GM12872 (cell line): ENCODE data around the gene CAMKK2.

Experiments used
- TF ChIP-seq, protein P1 (sequence below): IDR thresholded peaks from 3 replicates; pipeline ENCODE4 v1.5.1; 2011; ENCODE audit warnings: low read depth, mild to moderate bottlenecking, low read length, moderate library complexity; ENCODE audit not compliant: insufficient read depth

The CAMKK2 gene

DNA sequence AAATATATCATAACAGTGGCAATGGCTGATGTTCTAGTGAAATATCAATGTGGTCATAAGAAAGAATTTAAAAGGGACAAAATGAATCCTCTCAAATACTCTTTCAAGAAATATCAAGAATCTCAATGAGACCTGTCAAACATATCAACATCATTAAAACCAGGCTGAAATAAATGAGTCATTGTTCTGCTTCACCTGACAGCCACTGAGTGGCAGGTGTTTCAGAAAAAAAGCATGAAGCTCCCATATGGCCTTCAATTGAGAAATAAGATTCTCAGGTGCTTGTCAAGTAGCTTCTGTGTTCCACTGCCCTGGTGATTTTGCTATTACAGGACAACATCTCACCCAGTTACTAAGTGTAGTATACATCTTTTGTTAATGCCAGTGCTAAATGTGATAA is 34.2 kb upstream of the CAMKK2 start:
- TF ChIP-seq, protein P1, sequence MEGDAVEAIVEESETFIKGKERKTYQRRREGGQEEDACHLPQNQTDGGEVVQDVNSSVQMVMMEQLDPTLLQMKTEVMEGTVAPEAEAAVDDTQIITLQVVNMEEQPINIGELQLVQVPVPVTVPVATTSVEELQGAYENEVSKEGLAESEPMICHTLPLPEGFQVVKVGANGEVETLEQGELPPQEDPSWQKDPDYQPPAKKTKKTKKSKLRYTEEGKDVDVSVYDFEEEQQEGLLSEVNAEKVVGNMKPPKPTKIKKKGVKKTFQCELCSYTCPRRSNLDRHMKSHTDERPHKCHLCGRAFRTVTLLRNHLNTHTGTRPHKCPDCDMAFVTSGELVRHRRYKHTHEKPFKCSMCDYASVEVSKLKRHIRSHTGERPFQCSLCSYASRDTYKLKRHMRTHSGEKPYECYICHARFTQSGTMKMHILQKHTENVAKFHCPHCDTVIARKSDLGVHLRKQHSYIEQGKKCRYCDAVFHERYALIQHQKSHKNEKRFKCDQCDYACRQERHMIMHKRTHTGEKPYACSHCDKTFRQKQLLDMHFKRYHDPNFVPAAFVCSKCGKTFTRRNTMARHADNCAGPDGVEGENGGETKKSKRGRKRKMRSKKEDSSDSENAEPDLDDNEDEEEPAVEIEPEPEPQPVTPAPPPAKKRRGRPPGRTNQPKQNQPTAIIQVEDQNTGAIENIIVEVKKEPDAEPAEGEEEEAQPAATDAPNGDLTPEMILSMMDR: no peak

DNA sequence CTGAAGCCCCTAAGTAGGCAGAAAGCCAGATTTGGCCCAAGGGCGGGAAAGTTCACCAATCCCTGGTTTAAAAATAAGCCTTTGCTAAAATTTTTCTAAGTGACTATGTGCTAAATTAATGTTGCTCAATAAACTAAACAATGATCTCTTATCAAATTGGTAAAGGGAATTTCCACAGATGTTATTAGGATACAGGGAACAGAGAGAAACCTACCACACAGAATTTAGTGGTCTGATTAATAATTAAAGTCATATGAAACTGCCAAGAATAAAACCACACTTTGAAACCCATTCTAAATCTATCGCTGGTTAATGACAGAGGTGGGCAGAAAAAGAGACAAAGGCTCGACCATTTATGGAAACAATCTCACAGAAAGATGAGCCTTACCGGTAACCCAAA is 33.7 kb upstream of the CAMKK2 start:
- TF ChIP-seq, protein P1: no peak

DNA sequence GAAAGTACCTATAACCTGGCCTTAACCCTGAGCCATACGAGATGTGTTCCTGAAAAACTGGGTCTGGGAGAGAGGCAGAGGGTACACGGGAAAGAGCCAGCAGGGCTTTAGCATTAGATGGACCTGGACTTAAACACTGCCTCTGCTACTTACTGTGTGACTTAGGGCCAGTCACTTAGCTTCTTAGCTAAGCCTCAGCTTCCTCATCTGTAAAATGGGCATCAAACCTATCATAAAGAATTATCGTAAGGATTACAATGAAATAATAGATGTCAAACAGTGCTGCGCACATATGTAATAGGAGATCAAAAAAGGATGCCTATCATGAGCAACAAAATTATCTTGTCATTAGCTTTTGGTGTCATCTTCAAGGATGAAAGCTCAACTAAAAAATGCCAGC is 32.1 kb upstream of the CAMKK2 start:
- TF ChIP-seq, protein P1: no peak

DNA sequence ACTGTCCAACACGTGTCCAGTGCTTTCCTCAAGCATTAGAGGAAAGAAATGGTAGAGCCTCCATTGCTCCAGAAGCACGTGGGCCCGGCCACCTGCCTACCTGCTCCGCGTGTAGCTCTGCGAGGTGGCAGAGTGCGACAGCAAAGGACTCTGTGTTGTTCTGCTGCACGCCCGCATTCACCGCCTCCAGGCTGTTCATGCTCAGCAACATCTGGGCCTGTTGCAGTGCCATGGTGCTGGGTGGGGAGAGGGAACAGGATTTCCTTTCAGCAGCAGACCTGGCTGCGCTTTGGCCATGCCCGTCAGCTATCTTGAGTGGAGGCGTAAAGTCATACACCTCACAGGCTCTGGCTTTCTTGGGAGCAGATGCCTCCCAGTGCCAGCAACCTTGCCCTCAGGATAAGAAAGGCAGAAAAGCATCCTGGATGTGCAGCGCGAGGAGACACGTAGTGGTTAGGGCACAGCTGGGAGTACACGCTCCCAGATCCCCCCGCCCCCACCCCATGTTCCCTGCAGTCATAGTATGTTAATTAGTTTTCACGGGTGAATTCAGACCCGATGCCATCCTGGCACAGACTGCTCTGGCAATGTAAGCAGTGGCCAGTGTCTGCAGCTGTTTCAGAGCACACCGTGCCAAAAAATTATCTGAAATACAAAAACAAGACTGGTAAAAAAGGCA is 30.6 kb upstream of the CAMKK2 start:
- TF ChIP-seq, protein P1: no peak

DNA sequence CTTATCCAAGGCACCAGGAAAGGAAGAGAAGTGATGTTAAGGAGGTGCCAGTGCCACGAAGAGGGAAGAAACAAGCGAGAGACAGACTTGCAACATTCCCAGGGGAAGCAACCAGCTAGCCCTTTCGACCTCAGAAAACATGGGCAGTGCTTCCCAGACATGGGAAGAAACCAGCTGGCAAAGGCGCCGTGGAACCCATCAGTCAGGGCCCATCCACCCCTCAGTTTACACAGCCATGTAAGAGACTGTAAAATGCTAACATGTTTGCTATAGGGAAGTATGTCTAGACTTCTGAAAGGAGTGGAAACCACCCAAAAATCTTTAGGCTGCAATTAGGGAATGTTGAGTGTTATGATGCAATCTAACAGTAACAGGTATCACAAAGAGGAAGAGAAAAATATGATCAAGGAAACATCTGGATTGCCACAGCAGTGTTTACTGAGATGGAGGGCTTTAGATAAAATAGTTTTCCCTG is 29.4 kb upstream of the CAMKK2 start:
- TF ChIP-seq, protein P1: no peak

DNA sequence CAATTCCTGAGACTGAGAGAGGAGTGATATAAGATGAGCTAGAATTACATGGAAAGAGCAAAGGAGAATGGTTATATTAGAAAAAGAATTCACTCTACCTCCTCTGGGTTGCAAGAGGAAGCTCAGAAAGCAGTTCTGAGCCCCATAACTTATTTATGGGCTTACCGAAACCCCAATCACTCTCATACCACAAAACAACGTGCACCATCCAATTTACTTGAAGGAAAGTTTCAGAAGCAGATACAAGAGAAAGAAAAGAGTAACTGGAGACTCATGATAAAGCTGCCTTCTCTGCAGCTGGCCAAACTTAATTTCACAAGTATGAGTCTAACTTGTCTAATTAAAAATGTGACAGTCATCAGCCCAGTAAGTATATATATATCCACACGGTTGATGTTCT is 27.4 kb upstream of the CAMKK2 start:
- TF ChIP-seq, protein P1: no peak

DNA sequence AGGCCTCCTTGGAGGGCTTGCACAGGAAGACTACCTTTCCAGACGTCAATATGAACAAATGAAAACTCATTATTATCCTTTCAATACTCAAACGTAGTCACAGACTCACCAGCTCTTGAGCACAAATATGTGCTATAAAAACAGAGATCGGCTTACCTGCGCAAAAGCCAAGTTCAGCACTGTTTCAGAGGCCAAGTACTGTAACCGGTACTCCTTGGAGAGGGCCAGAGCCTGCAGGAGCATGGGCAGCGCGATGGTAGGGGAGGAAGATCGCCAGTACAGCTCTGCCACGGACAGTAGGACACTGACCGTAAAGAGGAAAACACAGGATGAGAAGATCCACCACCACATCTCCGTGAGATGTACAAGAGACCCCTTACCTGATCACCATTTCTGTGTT is 21.6 kb upstream of the CAMKK2 start:
- TF ChIP-seq, protein P1: no peak

DNA sequence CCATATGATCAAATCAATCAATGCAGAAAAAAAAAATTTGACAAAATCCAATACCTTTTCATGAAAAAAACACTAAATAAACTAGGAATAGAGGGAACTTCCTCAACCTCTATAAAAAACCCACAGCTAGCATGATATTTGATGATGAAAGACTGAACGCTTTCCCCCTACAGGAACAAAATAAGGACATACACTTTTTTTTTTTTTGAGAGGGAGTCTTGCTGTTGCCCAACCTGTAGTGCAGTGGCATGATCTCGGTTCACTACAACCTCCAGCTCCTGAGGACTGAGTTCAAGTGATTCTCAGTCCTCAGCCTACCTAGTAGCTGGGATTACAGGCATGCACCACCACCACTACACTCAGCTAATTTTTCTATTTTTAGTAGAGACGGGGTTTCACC is 17.9 kb upstream of the CAMKK2 start:
- TF ChIP-seq, protein P1: no peak
